Stimulated activated CD4-positive, alpha-beta T cell treated with anti-CD3 and anti-CD28 coated beads, TNF-alpha, amount 100 ng/mL, for 1 hour (primary cell): ENCODE data around the gene NCAM1.

Experiments
- DNase-seq, 3 donors: peaks; one replicate each; pipeline ENCODE4 v3.0.0-alpha.2; 2020; ENCODE audit warnings: low read depth in 3 of 3, low spot score in 1 of 3

Gene NCAM1

GRCh38 chr11:113197446-113197845 lies 236.2 kb downstream of the NCAM1 start:
- no peak for DNase-seq

GRCh38 chr11:113198972-113199661 lies 237.9 kb downstream of the NCAM1 start:
- no peak for DNase-seq

GRCh38 chr11:113199866-113200265 lies 238.6 kb downstream of the NCAM1 start:
- DNase-seq: no peak

- no peak for DNase-seq
These were observed 240.0 kb downstream of the NCAM1 start for GRCh38 chr11:113201054-113201818.

- no peak for DNase-seq
These were observed 241.2 kb downstream of the NCAM1 start for GRCh38 chr11:113202431-113202830.

GRCh38 chr11:113203141-113203753 lies 242.0 kb downstream of the NCAM1 start:
- no peak for DNase-seq

GRCh38 chr11:113204280-113204679 lies 243.1 kb downstream of the NCAM1 start:
- DNase-seq: no peak

GRCh38 chr11:113213549-113213948 lies 252.3 kb downstream of the NCAM1 start:
- DNase-seq: no peak

GRCh38 chr11:113222241-113222640 lies 261.0 kb downstream of the NCAM1 start:
- no peak for DNase-seq

- DNase-seq: no peak
These were observed 273.7 kb downstream of the NCAM1 start for GRCh38 chr11:113234888-113235287.

GRCh38 chr11:113237261-113237660 lies 276.0 kb downstream of the NCAM1 start:
- DNase-seq: no peak

- no peak for DNase-seq
These were observed 277.5 kb downstream of the NCAM1 start for GRCh38 chr11:113238721-113239120.

- no peak for DNase-seq
These were observed 279.2 kb downstream of the NCAM1 start for GRCh38 chr11:113240389-113240788.

GRCh38 chr11:113240790-113241635 lies 279.8 kb downstream of the NCAM1 start:
- DNase-seq: no peak

GRCh38 chr11:113241636-113242054 lies 280.4 kb downstream of the NCAM1 start:
- DNase-seq: no peak

- DNase-seq: no peak
These were observed 280.8 kb downstream of the NCAM1 start for GRCh38 chr11:113242060-113242459.

GRCh38 chr11:113242767-113243397 lies 281.7 kb downstream of the NCAM1 start:
- DNase-seq: no peak

GRCh38 chr11:113243696-113244095 lies 282.5 kb downstream of the NCAM1 start:
- DNase-seq: no peak

- no peak for DNase-seq
These were observed 284.0 kb downstream of the NCAM1 start for GRCh38 chr11:113245216-113245615.

- DNase-seq: no peak
These were observed 286.0 kb downstream of the NCAM1 start for GRCh38 chr11:113247221-113247620.

GRCh38 chr11:113247966-113248365 lies 286.7 kb downstream of the NCAM1 start:
- no peak for DNase-seq
